ENCODE measurements around the gene SNUPN.

Gene SNUPN

DNA sequence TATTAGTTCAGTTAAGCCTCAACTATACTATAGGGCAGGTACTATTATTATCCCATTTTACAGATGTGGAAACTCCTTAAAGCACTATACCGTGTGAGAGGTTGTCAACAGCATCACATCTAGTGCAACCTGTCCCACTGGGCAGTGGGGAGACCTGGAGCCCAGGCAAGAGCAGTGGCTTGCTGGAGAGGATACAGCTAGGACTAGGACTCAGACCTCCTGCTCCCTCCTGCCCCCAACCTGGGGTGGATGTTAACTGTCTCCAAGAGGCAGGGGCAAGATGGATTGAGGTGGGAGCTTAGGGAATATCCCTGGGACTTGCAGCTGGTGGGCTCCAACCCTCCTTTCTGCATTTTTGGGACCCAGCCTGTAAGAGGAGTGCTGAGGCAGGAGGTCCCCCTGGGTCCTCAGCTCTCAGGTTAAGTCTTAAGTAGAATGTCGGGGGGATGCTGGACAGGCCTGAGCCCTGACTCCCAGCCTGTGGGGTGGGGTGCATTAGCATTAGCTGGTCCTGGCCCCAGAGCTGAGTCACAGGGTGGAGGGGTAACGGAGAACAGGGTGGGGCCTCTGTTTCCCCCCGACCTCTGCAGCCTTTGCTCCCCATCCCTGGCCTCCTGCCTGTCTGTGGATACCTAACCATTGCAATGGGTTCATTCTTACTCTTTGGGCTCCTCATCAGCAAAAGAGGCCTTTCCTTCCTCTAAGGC is 28.8 kb upstream of the SNUPN start:
- ATAC-seq (ENCODE audit: low read depth) = no peak
- Histone ChIP-seq H3K36me3 (ENCODE audit: low read depth) (peaks cover 79% of the 10 kb centered on the region), H3K27me3 (ENCODE audit: insufficient read depth, poor library complexity, severe bottlenecking) (no peaks in the 10 kb centered on the region), H3K4me3 (ENCODE audit: severe bottlenecking) (no peak overlapping the region), H3K4me1 (ENCODE audit: insufficient read depth, poor library complexity, severe bottlenecking) (peaks cover 29% of the 10 kb centered on the region), H3K27ac (ENCODE audit: poor library complexity, severe bottlenecking) (peak overlapping the region; percentile 6), H3K9me3 (ENCODE audit: severe bottlenecking) (no peaks in the 10 kb centered on the region)
- peak; percentile 72 for DNase-seq (ENCODE audit: low spot score)
- TF ChIP-seq CTCF (IDR thresholded peaks at IDR 0.05; ENCODE audit: poor library complexity, severe bottlenecking) = no peak

DNA sequence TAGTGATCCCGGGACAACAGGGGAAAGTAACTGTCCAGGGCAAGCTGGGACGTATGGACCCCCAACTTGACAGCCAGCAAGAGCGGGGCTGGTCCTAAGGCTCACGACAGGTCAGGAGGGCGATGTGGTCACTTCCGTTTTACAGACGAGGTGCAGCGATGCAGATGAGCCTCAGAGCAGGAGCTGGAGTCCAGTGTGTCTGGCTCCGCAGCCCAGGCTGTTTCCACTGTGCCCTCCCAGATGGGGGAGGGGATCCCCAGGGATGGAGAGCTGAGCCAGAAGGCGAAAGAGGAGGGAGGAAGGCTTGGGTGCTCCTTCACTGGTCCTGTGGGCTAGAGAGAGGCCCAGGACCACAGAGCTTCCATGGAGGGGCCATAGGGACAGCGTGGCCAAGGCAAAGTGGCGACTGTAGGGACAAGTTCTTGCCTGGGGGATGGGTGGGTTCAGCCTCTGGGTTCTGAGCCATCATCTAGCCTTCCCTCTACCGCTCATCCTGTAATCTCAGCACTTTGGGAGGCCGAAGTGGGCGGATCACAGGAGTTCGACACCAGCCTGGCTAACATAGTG is 27.9 kb upstream of the SNUPN start:
- peaks cover 76% of the 10 kb centered on the region for H3K36me3 ChIP-seq (ENCODE audit: low read depth)
- H3K4me3 ChIP-seq (ENCODE audit: severe bottlenecking) = no peak overlapping the region
- peak overlapping the region; percentile 81 for H3K27ac ChIP-seq (ENCODE audit: poor library complexity, severe bottlenecking)
- H3K9me3 ChIP-seq (ENCODE audit: severe bottlenecking) = no peaks in the 10 kb centered on the region
- no peaks in the 10 kb centered on the region for H3K27me3 ChIP-seq (ENCODE audit: insufficient read depth, poor library complexity, severe bottlenecking)
- DNase-seq (ENCODE audit: low spot score) = no peak
- ATAC-seq (ENCODE audit: low read depth) = no peak
- TF ChIP-seq CTCF (IDR thresholded peaks at IDR 0.05; ENCODE audit: poor library complexity, severe bottlenecking) = no peak
- peaks cover 32% of the 10 kb centered on the region for H3K4me1 ChIP-seq (ENCODE audit: insufficient read depth, poor library complexity, severe bottlenecking)

GRCh38 chr15:75651810-75652543 is 26.5 kb upstream of the SNUPN start:
- Histone ChIP-seq H3K27me3 (ENCODE audit: insufficient read depth, poor library complexity, severe bottlenecking) (no peaks in the 10 kb centered on the region), H3K4me3 (ENCODE audit: severe bottlenecking) (peak overlapping the region; percentile 15), H3K36me3 (ENCODE audit: low read depth) (peaks cover 68% of the 10 kb centered on the region), H3K4me1 (ENCODE audit: insufficient read depth, poor library complexity, severe bottlenecking) (peaks cover 32% of the 10 kb centered on the region), H3K27ac (ENCODE audit: poor library complexity, severe bottlenecking) (peak overlapping the region; percentile 81), H3K9me3 (ENCODE audit: severe bottlenecking) (no peaks in the 10 kb centered on the region)
- ATAC-seq (ENCODE audit: low read depth) = no peak
- TF ChIP-seq CTCF (IDR thresholded peaks at IDR 0.05; ENCODE audit: poor library complexity, severe bottlenecking) = no peak
- DNase-seq (ENCODE audit: low spot score) = no peak

- peaks cover 36% of the 10 kb centered on the region for H3K4me1 ChIP-seq (ENCODE audit: insufficient read depth, poor library complexity, severe bottlenecking)
- peaks cover 61% of the 10 kb centered on the region for H3K36me3 ChIP-seq (ENCODE audit: low read depth)
- peak overlapping the region; percentile 81 for H3K27ac ChIP-seq (ENCODE audit: poor library complexity, severe bottlenecking)
- ATAC-seq (ENCODE audit: low read depth) = peak; percentile 2; the same call in 1 of the 3 replicates
- no peaks in the 10 kb centered on the region for H3K27me3 ChIP-seq (ENCODE audit: insufficient read depth, poor library complexity, severe bottlenecking)
- peak; percentile 72 for DNase-seq (ENCODE audit: low spot score)
- H3K9me3 ChIP-seq (ENCODE audit: severe bottlenecking) = no peaks in the 10 kb centered on the region
- no peak for TF ChIP-seq CTCF (IDR thresholded peaks at IDR 0.05; ENCODE audit: poor library complexity, severe bottlenecking)
- H3K4me3 ChIP-seq (ENCODE audit: severe bottlenecking) = peak overlapping the region; percentile 15
These were observed 25.6 kb upstream of the SNUPN start for GRCh38 chr15:75650908-75651809.

Measured in RWPE2 (cell line).